GM20431 (cell line): ENCODE results near the gene SLX9.

ENCODE experiments used
- in situ Hi-C: fragments of 300-500 bp; cut with MseI, MboI; formaldehyde crosslinking; loops from one replicate; pipeline ENCODE4 v1.15.0; 2020; ENCODE audit warnings: low sequenced_read_pairs; ENCODE audit not compliant: unreplicated experiment

The SLX9 gene

DNA sequence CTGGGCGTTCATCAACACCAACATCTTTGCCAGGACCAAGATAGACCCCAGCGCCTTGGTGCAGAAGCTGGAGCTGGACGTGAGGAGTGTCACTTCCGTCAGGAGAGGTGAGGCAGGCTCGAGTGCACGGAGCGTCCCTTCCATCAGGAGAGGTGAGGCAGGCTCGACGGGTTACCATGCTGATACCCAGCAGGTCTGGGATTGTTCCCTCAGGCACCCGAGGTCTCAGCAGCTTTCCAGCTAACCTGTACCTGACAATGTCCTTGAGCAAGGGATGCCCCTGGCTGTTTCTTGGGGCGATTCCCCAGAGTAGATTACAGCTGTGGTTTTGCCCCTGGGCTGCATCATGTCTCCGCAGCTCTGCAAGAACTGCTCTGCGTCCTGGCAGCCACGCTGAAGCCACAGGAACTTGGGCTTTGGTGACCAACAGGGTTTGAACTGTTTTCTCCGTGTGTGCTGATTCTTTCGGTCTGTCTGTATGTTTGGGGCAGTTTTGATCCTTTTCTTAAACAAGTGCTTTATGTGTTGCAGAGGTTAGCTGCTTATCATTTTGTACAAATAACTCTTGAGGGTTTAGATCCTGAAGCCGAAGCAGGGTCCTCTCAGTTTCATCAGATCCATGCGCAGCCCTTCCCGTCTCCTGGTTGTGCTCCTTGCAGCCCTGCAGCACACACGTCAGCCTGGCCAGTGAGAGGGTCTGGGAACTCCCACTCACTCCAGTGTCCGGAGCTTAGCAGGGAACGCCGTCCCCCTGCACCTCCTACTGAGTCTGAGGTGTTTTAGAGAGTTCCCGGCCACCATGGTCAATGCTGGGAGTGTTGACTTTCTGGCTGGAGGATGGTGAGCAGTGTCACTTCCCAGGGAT, 4.1 kb downstream of the SLX9 start:
- in situ Hi-C loops: loop anchor here (10.0 kb wide), 1 partner anchor 59 kb away; no protein-coding TSS in a partner anchor

DNA sequence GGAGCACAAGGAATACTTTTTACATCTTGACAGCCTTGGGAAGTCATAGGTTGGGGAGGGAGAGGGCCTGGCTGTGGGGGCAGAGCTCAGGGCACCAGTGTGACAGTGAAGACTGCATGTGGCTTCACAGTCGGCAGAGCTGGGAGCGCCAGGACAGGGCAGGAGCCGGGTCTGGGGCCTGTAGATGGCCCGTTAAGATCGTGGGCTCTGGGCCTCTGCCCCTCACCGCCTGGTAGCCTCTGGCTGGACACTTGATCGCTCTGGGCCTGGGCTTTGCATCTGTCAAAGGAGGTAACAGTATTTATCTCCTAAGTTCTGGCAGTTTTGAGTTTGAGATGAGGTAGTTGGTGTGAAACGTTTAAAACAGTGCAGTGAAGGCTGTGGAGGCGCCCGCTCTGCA, 4.8 kb downstream of the SLX9 start:
- in situ Hi-C loops: loop anchor here (10.0 kb wide), 1 partner anchor 60 kb away; no protein-coding TSS in a partner anchor

DNA sequence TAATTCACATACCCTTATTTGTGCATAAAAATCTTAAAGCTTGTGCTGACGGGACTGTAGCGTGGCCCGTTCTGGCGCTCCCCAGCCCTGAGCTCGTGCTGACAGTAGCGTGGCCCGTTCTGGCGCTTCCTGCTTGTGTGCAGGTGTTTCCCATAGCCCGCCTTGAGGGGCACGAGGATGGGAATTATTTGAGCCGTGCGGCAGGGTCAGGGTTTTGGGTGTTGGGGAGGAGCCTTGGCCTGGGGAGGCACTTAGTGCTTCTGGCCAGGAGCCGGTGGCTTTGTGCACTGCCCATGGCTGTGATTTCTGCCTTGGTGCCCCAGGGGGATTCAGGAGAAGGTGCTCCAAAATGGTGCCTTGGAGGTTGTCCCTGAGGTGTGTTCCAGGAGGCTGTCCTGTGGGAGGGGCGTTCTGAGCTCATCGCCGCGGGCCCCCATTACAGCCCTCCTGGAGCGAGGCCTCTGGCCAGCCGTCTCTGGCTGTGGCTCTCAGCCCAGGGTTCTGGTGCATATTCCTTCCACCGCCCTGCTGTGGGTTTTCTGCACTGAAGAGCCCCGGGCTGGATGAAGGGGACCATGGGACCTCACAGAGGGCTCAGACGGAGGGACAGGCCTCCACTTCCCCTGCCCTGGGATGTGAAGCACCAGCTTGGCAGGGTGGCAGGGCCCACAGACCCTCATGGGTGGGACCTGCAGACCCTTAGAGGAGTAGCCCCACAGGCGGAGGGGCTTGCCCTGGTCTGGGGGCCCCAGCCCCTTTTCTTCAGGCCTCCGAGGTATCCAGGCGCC, 6.6 kb downstream of the SLX9 start:
- in situ Hi-C loops: loop anchor here (10.0 kb wide), 1 partner anchor 62 kb away; no protein-coding TSS in a partner anchor

DNA sequence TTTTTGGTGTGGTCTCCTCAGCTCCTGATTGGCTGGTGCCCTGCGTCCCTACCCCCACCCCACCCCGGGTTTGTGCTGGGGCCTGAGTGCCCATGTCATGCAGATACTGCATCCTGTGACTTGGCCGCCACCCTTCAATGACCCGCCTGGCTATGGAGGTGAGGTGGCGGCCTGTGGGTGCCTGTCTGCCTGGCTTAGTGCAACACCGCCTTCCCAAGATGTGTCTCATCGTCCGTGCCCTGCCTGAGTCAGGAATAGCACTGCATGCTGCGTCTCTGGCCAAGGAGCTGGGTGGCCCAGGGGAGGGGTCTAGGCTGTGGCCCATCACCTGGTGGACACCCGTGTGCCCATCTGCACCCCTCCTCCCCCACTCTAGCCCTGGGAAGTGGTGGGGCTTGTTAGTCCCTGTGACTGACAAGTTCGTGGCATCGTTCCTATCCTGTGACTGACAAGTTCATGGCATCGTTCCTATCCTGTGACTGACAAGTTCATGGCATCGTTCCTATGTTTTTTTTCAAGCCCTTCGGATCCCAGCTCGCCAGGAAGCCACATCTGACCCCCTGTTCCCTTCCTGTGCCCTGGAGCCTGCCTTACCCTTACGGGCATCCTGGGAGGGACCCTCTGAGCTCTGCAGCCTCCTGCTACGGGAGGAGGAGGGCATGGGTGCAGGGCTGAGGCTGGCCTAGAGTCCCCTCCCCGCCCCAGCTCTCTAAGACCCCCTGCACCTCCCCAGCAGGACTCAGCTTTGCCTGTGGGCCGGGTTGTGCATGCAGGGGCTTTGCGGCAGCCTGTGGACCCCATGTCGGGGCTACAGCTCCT, 7.5 kb downstream of the SLX9 start:
- in situ Hi-C loops: loop anchor here (10.0 kb wide), 1 partner anchor 63 kb away; no protein-coding TSS in a partner anchor

DNA sequence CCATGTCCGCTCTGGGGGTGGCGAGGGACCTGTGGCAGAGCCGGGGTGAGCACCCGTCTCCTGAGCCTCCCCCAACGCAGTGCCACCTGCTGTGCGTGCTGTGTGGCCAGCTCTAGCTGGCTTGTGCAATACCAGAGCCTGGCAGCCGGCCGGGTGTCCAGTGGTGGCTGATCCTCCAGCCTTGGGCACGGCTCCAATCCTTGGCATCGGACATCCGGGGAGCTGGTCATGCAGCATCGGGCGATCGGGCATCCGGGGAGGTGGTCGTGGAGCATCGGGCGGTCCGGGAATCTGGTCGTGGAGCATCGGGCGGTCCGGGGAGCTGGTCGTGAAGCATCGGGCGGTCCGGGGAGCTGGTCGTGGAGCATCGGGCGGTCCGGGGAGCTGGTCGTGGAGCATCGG, 8.1 kb downstream of the SLX9 start:
- in situ Hi-C loops: loop anchor here (10.0 kb wide), 1 partner anchor 63 kb away; no protein-coding TSS in a partner anchor

DNA sequence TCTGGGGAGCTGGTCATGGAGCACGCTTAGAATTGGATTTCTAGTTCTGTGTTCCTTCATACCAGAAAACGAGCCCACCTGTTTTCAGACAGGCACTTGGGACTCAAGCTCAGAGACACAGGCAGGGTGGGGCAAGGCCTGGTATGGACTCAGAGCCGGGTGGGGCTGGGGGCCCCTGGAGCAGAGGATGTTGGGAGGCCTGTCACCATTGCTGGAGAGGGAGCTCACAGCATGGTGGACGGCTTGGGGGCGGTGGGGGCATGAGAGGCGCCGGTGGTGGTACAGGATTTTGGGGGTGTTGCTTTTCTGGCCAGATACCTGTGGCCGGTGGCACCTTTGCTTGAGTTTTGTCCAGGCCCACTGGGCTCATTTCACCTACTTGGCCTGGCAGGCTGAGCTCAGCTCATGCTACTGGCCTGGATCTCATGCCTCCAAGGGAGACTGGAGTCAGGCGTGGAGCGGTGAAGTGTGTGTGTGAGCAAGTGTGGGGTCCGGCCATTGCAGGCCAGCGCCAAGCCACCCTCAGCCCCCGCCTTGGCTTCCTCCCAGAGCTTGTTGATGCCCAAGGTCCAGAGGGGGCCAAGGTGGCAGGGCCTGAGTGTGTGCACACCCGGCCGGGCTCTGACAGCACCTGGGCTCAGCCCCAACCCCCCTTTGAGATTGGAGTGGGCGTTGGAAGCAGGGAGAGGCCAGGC, 8.7 kb downstream of the SLX9 start:
- in situ Hi-C loops: loop anchor here (10.0 kb wide), 1 partner anchor 64 kb away; no protein-coding TSS in a partner anchor

DNA sequence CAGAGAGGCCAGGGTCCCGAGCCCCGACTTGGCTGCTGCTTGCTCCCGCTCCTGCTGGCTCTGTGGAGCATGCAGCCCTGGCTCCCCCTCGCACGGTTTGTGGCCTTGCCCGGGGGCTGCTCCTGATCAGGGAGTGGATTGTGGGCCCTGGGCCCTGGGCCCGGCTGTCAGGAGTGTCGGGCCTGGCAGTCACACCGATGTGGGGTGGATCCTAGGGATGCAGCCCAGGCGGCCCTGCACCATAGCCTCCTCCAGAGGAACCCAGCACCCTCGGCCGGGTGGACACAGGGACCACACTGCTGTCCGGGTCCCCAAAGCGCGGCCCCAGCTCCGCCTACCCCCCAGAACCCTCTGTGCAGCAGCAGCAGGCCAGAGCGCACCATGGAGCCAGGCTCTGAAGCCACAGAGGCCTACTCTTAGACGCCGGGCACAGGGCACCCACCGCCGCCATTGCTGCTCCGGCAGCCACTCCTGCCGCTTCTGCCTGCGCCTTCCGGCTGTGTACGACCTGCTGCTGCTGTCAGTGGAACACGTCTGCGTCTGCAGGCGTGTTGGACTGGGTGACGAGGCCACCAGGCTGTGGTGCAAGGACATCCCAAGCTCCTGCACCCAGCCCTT, 9.4 kb downstream of the SLX9 start:
- in situ Hi-C loops: loop anchor here (10.0 kb wide), 1 partner anchor 64 kb away; no protein-coding TSS in a partner anchor

DNA sequence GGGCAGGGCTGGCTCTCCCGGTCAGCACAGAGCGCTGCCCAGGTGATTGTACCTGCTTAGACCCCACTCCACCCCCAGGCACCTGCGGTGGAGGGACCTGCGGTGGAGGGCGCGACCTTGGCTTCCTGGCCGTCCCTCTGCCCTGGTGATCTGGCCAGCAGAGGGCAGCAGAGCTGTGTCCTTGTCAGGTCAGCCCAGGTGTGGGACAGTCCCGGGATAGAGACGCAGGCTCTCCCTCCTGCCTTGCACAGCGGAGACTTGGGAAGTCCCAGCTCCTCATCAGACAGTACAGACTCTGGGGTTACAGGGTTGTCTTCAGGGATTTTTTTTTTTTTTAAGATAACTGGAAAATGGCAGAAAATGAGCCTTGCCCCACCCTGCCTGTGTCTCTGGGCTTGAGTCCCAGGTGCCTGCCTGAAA, 10.0 kb downstream of the SLX9 start:
- in situ Hi-C loops: loop anchor here (10.0 kb wide), 2 partner anchors 65 to 185 kb away; no protein-coding TSS in a partner anchor

DNA sequence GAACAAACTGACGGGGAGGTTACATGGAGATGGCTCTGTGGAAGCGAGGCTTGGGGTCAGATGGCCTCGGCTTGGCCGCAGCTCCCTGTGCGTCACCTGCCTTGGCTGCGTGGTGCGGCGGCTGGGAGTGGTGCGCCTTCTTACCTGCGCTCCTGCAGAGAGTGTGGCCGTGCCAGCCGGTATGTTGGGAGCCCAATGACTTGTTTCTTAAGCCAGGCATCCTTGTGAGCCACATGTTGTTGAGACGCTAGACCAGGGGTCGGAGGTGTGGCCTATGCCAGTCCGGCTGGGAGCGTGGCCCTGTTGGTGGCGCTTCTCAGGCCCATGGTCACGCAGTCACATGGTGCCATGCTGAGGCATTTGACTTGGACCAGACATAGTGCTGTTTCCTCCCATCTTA, 10.5 kb downstream of the SLX9 start:
- in situ Hi-C loops: loop anchor here (10.0 kb wide), 1 partner anchor 184 kb away; no protein-coding TSS in a partner anchor

DNA sequence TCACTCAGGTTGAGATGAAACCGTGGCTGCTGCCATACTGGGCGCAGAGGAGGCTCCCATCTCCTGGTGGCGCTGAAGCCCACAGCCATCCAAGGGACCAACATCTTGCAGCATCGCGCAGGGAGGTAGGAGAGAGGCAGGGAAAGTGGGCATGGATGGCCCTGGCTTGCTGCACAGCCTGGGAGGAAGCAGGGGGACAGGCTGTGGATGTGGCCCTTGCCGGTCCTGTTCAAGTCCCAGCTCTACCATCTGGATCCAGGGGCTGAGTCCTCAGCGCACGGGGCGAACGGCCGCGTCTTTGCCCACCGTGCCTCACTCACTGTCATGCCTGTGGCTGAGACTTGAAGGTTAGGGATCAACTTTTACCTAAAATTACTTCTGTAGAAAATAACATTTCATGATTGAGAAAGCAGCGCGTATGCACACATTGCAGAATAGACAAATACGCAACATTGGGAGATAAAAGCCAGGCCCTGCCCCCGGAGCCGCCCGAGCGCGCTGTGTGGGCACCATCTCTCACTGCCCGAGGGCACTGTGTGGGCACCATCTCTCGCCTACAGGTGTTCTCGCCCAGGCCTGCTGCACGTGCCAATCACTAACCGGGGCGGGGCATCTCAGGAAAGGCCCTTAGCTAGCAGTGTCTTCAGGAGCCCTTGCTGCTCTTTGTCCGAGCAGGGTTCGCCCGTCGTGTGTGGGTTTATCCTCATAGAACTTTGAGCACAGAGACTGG, 11.5 kb downstream of the SLX9 start:
- in situ Hi-C loops: loop anchor here (10.0 kb wide), 1 partner anchor 183 kb away; no protein-coding TSS in a partner anchor

DNA sequence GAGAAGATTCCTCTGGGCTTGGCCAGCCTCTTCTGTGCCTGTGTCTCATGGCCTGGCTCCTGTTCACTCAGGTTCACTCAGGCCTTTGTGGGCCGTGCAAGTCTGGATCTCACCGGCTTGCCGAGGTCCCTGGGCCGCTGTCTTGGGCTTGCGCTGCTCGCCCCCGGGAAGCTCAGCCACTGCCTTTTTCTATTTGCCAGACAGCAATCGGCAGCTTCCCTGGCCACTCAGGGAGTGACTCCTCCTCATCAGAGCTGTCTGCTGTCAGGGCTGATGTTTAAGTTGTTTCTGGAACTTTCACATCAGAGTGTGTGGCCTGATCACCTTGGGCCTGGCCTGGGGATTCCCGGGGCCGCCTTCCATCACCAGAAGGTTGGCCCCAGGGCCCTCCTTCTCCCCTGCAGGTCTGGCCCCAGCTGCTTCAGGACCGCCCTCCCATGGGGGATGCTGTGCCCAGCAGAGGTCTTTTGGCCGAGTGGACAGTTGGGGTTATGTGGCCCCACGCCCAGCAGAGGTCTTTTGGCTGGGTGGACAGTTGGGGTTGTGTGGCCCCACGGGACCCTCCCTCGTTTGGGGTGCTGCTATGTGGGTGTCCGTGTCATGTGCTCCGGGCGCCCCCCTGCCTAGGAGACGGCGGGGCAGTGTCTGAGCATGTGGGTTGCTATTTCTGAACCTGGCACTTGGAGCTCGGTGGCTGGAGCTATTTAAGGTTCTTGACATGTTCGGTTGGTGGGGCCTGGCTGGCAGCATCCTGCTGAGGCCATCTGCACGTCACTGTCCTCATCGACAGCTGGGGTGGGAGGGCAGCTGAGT, 12.5 kb downstream of the SLX9 start:
- in situ Hi-C loops: loop anchor here (10.0 kb wide), 1 partner anchor 182 kb away; no protein-coding TSS in a partner anchor

DNA sequence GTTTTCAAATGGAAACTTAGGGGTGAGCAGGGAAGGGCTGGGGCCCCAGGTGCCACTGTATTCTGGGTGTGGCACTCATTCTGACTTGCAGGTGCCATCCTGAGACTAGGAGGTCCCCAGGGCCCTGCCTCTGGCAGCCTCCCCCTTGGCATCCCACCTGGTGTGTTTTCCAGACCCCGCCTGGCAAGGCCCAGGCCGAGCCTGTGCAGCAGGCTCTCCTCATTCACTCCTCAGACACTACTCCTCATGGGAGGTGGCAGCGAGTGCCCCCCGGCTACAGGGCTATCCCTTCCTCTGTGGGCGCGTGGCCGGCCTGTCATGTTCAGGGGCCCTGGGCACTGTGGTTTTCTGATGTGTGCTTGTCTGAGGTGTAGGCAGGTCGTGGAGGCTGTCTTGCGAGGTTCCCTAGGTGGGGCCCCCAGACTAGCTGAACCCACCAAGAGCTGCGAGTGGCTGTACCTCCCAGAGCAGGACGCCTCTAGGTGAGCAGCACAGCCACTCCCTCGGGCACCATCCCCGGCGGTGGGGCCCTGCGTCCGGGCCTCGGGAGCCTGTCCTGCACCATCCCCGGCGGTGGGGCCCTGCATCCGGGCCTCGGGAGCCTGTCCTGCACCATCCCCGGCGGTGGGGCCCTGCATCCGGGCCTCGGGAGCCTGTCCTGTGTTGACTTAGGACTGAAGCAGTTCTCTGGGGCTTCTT, 13.2 kb downstream of the SLX9 start:
- in situ Hi-C loops: loop anchor here (10.0 kb wide), 1 partner anchor 182 kb away; no protein-coding TSS in a partner anchor

DNA sequence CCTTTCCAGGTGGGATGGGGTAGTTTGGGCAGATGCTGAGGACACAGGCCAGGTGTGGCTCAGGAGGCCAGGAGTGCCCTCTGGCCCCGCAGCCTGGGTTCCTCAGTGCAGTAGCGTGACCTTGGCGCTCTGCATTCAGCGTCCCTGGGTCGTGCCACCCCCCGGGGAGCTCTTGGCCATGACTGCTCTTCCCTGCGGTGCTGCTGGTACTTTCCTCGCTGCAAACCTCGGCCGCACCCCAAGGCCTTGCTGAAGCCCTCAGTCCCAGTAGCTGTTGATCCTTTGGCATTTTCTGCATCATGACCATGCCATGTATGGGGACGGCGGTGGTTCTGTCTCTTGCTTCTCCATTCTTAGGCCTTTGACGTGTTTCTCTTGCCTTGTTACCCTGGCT, 13.8 kb downstream of the SLX9 start:
- in situ Hi-C loops: loop anchor here (10.0 kb wide), 1 partner anchor 181 kb away; no protein-coding TSS in a partner anchor

DNA sequence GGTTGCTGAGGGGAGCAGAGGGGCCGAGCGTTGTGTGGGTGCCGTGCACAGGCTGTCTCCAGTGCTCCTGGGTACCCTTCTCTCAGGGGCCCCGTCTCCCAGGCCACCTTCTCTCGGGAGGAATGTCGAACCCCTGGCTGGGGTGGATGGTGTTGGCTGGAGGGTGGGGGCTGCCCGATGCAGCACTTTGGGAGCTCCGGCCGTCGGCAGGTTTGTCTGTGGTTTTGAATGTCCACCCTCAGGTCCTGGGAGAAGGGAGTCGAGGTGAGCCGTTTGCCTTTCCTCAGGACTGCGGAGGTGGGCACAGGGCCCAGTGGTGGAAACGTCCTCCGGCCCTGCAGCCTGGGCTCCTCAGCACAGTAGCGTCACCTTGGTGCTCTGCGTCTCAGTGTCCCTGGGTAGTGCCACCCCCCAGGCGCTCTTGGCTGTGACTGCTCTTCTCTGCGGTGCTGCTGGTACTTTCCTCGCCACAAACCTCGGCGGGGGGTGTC, 14.5 kb downstream of the SLX9 start:
- in situ Hi-C loops: loop anchor here (10.0 kb wide), 1 partner anchor 180 kb away; no protein-coding TSS in a partner anchor

DNA sequence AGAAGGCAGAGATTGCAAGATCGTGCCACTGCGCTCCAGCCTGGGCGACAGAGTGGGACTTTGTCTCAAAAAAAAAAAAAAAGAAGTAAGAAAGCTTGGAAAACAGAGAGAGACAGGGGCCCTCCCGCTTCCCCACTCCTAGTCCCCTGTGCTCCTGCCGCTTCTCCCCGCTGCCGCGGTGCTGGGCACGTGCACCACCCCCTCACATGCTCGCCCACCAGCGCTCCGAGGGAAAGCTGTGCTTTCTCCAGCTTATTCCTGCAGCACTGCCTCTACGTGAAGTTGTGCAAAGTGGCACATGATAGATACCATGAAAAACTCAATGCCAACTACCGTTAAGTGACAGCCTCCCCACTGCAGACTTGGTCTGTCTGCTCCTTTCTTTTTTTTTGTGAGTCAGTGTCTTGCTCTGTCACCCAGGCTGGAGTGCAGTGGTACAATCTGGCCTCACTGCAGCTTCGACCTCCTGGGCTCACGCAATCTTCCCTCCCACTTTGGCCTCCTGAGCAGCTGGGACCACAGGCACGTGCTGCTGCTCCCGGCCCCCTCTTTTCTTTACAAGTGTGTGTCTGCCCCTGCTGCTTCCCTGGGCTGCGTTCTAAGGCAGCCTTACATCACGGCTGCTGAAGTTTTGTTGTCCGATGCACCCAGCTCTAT, 15.4 kb downstream of the SLX9 start:
- in situ Hi-C loops: loop anchor here (10.0 kb wide), 1 partner anchor 180 kb away; no protein-coding TSS in a partner anchor

DNA sequence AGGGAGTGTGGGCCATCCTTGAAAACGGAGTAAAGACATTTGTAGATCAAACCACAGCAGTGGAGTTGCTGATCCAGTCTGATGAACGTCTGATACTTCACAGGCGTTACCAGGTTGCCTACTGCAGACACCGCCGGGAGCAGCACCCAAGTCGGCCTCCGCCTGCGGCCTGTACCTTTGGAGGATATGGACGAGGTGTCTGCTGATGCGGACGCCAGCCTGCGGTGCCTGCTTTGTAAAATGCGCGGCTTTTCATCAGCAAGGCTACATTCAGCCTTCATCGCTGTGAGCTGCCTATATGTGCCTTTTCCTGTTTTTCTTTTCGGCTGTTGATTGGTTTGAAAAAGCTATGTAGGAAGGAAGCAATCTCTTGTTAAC, 16.0 kb downstream of the SLX9 start:
- in situ Hi-C loops: loop anchor here (10.0 kb wide), 1 partner anchor 179 kb away; no protein-coding TSS in a partner anchor
